Head of caudate nucleus (tissue), 42 donors: ENCODE measurements around the gene TNFSF10.
"Not testable (repeated sequence)": the region's sequence is repeated elsewhere in the genome, so short reads cannot be mapped to it uniquely, and the experiment has no call there.

Experiments used
- DNase-seq, 42 donors: peaks; one replicate each; pipeline versions ENCODE4 v3.0.0 to v3.0.0-alpha.2; 2020 to 2021; ENCODE audit warnings: mixed read lengths in 7 of 42
- intact Hi-C: fragments of 100-400 bp; cut with DNase I; formaldehyde crosslinking; loops from one replicate; pipeline ENCODE4 v1.15.0; 2022

Gene TNFSF10

DNA sequence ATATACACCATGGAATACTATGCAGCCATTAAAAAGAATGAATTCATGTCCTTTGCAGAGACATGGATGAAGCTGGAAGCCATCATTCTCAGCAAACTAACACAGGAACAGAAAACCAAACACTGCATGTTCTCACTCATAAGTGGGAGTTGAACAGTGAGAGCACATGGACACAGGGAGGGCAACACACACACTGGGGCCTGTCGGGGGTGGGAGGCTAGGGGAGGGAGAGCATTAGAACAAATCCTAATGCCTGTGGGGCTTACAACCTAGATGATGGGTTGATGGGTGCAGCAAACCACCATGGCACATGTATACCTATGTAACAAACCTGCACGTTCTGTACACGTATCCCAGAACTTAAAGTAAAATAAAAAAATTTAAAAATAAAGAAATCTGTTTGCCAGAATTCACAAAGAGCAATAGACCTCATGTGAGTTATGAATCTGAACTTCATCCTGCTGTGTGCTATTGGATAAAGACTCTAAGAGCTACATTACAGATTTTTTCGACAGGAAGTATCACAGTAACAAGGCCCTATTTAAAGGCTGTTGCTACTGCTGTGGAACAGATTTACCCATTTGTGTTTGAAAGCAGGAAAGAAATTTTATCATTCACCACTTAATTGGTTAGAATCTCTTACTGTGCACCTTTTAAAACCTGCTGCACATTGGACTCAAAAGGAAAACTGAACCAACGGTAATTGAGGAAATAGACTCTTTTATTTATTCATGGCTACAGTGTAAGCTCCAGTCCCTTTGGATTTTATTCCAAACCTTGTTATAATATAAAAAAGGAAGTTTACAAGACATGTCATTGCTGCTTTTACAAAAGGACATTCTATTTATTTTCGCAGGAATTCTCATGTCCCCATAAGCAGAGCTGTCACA, 1.1 kb downstream of the TNFSF10 start:
- intact Hi-C loops, DNase-seq: not testable (repeated sequence)

DNA sequence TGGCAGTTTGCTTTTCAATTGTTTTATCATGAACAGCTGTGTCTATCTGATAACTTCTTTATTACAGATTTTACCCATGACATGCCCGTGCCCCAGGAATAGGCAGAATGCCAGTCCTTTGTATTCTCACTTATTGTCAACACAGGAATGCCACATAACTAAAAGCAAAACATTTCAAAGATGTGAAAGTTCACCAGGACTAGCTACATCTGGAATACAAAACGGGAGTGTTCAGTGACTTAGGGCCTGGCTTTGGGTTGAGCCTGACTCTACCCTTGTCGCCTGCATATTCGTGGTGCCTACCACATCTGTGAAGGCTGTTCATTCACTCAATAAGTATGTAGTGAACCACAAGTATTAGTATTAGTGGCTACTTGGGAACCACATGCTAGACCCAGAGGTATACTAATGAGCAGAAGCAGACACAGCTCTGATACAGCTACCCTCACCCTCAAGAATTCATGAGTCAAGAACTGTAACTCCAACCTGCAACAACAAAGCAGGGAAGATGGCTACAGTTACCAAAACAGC, 2.9 kb downstream of the TNFSF10 start:
- intact Hi-C loops: no loop called here
- DNase-seq: no peak

DNA sequence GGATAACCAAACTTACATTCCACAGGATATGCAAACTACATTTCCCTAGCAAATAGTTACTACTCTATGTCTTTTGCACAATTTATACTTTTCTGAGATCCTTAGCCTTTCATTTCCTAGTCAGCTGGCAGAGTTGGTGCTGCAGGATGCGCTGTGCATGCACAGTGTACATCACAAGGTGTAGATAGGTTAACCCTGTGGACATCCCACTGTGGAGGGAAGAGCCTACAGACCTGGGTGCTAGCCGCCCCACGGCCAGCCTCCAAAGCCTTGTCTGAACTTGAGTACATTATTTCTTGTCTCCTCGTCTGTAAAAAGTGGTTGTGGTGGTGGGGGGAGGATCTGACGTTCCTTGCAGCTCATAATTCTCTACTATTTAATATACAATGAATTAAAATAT, 3.5 kb downstream of the TNFSF10 start:
- DNase-seq: no peak
- intact Hi-C loops: no loop called here

DNA sequence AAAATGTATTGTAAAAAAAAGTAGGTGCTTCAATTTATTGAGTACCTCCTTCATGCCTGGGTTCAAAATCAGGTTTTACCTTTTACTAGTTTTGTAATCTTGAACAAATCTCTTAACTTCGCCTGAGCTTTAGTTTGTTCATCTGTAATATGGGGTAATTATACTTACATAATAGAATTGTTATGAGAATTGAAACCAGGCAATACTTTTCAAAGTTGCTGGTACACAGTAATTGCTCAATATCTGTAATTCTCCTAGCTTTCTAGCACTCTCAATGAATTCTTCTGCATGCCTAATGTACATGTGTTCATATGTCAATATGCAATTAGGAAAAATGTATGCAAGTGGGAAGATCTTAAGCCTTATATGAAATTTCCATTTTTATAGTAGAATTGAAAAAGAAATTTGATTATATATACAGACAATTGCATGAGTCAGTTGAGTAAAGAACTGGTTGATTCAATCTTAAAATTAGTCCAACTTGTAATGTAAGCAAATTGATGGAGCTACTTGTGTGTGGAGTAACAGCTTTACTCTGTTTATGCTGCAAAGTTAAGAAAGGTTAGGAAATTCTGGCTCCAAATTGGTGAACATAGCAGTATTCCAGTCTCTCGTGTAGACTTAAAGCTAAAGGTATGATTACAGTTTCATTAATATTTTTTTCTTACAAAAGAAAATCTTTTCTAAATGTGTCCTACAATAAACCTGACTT, 4.1 kb downstream of the TNFSF10 start:
- intact Hi-C loops: no loop called here

DNA sequence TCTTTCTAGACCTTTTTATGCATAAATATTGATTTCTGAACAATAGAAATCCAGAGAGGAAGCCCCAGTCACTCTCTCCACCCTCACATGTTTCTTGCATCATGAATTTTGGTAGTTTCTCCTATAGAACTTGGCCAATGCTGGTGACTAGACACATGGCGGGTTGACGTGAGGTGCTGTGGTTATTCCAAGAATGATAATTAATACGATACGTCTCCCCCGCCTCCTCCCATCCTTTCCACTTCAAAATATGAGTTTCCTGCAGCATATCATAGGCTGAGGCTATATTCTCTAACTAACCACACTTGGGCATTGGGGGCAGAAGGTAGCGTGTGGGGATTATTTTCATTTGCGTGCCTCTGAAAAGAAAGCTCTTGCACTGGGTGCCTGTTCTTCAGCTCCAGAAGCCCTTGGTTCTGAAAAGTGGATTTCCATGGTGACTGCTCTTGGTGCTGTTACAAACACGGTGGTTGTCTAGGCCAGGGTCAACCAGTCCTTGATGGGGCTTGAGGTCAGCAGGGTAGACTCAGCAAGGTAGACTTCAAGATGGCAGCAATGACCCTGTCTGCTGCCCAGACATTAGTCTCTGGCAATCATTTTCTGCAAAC, 5.3 kb downstream of the TNFSF10 start:
- DNase-seq: no peak
- intact Hi-C loops: no loop called here

More for the DNA sequence above, 4.1 kb downstream of the TNFSF10 start:
- no peak for DNase-seq

DNA sequence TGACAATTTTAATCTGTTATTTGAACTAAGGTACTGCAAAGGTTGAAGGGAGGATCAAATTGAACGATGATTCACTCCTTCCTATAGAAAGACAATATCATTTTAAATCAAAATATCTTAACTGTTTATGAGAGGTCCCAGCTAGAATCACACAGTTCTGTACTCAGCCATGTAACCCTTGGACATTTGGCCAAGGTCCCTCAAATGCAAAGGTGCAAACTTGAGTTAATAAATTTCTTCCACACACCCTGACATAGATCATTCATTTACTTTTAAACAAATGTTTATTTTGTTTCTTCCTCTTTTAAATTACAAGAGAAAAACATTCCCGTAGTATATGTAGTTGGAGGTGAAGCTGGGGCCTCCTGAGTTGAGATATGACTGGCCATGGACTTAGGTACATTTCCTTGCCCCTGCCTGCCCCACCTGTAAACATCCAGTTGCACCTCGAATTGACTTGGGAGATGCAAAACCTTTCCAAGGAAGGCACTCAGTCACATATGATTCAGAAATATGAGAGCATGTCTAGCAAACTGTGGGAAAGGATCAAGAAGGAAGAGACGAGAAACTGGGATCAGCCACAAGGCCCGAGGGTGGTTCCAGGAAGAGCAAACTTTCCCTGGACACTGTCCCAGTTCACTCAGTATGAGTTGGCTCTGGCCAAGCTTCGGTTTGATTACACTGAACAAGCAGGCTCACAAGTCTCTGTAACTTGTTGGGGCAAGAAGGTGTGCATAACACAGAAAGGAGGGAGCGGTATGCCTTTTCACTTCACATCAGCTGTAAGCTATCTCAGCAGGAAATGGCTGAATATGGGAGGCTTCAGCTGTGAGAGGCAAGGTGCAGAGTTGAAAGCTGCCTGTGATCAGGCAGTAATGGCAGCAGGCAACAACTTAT, 6.7 kb downstream of the TNFSF10 start:
- DNase-seq: peak in 1 of 42 donors; percentile 9
- intact Hi-C loops: no loop called here

DNA sequence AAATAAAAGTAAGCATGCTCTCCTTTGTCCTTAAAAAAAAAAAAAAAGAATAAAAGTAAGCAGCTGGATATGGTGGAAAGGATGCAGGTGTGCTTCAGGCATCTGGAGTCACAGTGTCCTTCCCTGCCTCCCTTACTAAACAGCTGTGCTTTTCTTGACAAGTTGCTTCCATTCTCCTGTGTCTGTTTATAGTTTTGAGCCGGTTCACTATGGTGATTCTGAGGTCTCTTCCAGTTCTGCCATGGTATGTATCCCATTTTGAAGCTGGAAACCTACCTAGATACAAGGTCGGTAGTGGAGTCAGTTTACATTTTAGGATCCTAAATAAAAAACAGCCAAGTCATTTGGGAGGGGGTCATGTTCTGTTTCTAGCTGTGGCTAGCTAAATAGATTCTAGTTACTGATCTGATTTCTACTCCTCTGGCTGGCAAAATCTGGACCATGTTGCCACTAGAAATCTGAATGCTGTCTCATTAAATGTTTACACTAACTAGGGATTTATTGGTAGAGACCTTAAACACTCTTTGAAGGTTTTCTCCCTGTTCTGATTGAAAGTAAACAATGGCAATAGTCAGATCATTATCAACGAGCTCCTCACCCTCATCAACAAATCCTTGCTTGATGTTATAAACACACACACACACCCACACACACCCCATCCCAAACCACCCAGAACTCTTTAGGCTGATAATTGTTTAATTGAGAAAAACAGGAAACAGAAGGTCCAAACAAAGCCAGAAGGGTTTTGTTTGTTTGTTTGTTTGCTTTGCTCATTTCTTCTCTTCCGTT, 7.9 kb downstream of the TNFSF10 start:
- intact Hi-C loops: no loop called here
- no peak for DNase-seq

DNA sequence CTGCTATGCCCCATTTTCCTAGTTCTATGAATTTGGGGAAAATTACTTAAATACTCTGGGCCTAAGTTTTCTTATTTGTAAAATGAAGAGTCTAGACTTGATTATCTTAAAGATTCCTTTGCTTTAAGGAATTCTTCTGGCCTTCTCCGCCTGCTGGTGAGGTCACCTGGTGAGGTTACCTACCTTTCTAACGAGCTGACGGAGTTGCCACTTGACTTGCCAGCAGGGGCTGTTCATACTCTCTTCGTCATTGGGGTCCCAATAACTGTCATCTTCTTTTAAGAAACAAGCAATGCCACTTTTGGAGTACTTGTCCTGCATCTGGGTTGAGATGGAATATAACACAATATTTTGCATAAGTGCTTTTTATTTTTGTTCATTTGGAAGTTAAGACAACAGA, 8.6 kb downstream of the TNFSF10 start:
- intact Hi-C loops: no loop called here

DNA sequence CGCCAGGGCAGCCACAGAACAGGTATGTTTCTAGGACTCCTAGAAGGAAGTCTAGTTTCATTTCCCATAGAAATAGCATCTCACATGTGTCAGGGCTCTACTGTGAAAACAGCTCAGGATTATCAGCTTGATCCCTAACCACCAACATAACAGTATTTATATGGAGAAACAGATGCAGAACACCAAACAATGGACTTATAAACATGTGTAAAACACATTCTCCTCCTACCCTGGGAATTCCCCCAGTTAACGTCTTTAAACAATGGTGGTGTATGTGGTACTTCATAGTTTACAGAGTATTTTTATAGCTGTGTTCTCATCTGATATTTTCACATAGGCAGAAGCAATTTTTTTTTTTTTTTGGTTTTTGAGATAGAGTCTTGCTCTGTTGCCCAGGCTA, 9.7 kb downstream of the TNFSF10 start:
- intact Hi-C loops: no loop called here
- DNase-seq: no peak

More for the DNA sequence above, 8.6 kb downstream of the TNFSF10 start:
- DNase-seq: no peak

DNA sequence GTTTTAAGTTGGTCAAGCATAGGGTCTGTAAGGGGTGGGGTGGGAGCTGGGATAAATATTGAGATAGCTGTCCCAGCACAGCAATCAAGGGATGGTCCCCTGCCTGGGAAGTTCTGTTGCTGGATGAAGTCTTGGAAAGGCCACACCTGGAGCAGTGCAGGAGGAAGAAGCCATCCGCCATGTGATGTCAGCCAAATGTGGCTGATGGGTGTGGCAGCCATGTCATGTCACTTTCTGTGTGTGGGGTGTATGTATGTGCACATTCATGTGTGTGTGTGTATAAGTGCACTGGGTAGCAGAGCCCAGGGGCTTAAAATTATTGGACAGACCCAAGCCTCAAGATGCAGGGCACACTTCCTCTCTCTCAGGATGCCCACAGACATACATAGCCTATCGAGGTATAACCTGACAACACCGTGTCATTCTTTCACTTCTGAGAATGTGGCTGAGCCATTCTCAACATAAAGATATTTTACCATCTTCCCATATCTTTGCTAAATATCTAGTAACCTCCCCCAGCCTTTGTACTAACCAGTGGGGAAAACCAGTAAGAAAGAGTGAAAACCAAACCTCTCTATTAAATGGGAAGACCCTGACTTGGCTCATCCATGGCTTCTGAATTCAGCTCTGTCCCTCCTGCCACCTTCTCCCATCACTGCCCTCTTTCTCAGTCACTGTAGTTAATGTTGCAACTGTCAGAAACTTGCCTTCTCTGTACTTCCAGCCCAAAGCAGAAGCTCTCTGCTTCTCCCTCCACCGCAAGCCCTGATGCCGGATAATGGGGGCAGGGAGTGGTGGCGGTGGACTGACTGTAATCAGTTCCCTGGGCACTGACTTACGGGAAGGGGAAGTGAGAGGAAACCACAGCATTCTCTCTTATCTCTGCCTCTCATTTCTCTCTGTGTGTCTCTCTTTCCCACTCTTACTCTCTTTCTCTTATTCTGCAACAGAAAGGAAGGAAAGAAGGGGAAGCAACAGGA, 11.2 kb downstream of the TNFSF10 start:
- DNase-seq: peak in 40 of 42 donors; percentile 9 to 70 (median 40)
- intact Hi-C loops: no loop called here

DNA sequence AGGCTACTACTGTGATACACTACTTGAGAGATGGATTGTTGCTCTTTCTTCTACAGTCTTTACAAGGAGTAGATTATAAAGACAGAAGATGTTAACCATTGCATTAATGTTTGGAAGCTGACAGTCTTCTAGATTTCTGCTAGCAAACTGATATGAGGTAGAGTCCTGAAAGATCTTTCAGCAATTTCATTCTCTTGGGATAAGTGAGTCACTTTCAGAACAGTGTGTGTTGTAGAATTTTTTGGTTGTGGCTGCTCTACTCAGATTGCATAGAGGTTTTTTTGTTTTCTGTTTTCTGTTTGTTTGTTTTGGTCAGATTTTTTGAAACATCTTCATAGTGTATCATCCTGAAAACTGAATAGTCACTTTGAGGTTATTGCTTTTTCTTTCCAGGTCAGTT, 17.1 kb downstream of the TNFSF10 start:
- intact Hi-C loops: no loop called here
- no peak for DNase-seq

DNA sequence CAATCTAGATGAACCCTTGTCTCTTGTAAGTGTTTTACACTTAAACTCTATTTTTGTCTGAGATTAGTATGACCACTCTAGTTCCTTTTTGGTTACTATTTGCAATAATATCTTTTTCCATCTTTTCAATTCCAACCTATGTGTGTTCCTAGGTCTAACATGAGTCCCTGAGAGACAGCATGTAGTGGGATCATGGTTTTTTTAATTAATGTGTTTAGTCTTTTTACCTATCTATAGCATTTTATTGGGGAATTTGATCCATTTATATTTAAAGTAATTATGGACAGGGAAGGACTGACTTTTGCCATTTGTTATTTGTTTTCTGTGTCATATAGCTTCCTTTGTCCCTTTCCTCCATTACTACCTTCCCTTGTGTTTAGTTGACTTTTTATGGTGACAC, 21.7 kb downstream of the TNFSF10 start:
- DNase-seq: no peak
- intact Hi-C loops: no loop called here

DNA sequence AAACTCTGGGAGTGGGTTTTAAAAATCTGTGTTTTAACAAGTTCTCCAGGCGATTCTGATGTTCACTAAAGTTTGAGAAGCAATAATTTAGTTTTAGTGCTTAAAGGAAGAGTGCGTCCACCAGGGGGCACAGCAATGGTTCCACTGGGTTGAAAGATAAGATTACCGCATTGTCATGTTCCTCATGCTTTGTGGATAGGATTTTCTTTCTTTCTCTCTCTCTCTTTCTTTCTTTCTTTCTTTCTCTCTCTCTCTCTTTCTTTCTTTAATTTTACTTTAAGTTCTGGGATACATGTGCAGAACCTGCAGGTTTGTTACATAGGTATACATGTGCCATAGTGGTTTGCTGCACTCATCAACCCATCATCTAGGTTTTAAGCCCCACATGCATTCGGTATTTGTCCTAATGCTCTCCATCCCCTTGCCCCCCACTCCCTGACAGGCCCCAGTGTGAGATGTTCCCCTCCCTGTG, 33.0 kb downstream of the TNFSF10 start:
- intact Hi-C loops: not testable (repeated sequence)
- DNase-seq: peak; percentile 23 to 86 (median 70)

DNA sequence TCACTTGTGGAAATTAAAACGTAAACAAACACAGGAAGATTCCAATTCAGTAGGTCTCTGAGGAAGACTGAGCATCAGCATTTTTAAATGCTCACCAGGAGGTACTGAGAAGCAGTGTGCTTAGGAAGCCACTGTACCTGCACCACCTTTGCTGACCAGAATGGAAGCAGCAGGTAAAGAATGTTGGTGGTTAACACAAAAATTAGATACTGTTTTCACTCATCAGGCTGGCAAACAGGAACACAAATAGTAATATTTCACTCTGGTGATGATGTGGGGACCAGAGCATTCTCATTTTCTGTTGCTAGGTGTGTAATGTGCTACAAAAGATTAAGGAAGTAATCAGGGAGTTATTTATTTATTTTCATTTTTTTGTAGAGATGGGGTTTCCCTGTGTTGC, 45.1 kb downstream of the TNFSF10 start:
- DNase-seq: no peak
- intact Hi-C loops: no loop called here

DNA sequence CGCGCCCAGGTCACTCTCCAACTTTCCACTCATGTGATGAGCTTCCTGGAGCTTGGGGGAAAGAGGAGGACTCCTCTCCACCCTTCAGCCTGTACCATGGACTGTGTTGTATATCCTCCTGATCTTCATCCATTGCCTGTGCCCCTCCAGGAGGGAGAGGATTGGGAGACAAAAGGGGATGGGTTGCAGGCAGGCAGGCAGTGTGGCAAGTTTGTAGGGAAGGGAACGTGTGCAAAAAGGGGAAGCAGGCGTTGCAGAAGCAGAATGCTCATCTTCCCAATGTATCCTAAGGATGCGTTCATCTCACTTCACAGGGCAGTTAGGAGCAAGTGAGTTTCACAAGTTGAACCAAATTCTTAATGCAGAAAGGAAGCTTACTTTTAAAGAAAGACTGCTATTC, 46.9 kb downstream of the TNFSF10 start:
- intact Hi-C loops: no loop called here
- no peak for DNase-seq

DNA sequence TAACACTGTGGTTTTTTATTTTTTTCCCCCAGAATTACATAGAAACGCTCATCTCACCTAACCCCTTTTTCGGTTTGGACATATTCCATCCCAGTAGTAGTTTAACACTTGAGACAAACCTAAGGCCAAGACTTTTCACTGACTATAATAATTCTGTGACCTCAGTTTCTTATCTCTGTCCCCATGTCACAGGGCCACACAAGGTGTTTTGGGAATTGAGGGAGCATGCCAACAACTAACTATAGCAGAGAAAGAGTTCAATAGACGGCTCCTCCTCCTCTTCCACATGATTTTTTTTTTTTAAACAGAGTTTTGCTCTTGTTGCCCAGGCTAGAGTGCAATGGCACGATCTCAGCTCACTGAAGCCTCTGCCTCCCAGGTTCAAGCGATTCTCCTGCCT, 47.5 kb downstream of the TNFSF10 start:
- DNase-seq: no peak
- intact Hi-C loops: no loop called here

DNA sequence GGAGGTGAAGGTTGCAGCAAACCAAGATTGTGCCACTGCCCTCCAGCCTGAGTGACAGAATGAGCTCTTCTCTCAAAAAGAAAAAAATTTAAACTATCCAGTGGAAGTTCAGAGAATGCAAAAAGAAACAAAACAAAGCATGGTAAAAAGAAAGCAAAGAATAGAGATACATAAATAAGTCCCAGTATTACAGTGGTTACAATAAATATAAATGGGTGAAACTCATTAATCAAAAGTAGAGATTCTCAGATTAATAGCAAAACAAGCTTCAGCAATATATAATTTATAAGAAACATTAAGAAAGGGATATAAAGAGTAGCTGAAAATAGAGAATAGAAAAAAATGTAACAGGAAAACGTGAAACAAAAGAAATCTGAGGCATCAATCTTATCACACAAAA, 51.3 kb downstream of the TNFSF10 start:
- intact Hi-C loops: no loop called here

More for the DNA sequence above, 51.3 kb downstream of the TNFSF10 start:
- no peak for DNase-seq
